A673 (cell line): ENCODE measurements around the gene GABARAP. TPM values are rescaled to one million over a fixed set of nuclear protein-coding genes. Genes with fewer than 3 reads are reported as not detected.
A peak's percentile ranks its signal among the peaks of the same experiment; 100 is the strongest.

Experiments used
- BruUV-seq: library from RNA; stranded (reverse); fragments of 400-500 nt; replicated peaks from 2 replicates; lab custom pipeline; 2021; lab: Mats Ljungman, UMichigan
- CTCF ChIA-PET: fragments of 300-600 bp; sonication (Branson Sonifier 250); formaldehyde crosslinking; loops from one replicate; lab custom pipeline; 2022; ENCODE audit warnings: antibody characterized with exemption; lab: Charles Lee
- POLR2A ChIA-PET: fragments of 300-600 bp; sonication (Branson Sonifier 250); formaldehyde crosslinking; loops from one replicate; lab custom pipeline; 2022; ENCODE audit warnings: antibody characterized with exemption; ENCODE audit not compliant: low non-redundant PET; lab: Charles Lee
- DNase-seq: peaks from one replicate; pipeline ENCODE4 v3.0.0-alpha.2; 2015; ENCODE audit warnings: low spot score
- H3K27ac ChIP-seq: fragments of 200-600 bp; sonication (generic); 2 replicates; pipeline ENCODE4 v1.5.1; 2016; ENCODE audit warnings: mixed run types, low read depth, mild to moderate bottlenecking, mixed read lengths, antibody characterized with exemption, low read length; ENCODE audit not compliant: poor library complexity, severe bottlenecking
- H3K27me3 ChIP-seq: fragments of 200-600 bp; sonication (generic); replicated peaks from 2 replicates; pipeline ENCODE4 v1.6.1; 2017; ENCODE audit warnings: mixed run types, low read depth, mild to moderate bottlenecking, mixed read lengths, antibody characterized with exemption, low read length; ENCODE audit not compliant: insufficient read depth, poor library complexity
- H3K36me3 ChIP-seq: fragments of 200-600 bp; sonication (generic); 2 replicates; pipeline ENCODE4 v1.6.1; 2016; ENCODE audit warnings: mixed run types, mild to moderate bottlenecking, mixed read lengths, antibody characterized with exemption, low read length; ENCODE audit not compliant: insufficient read depth, poor library complexity, severe bottlenecking
- H3K4me1 ChIP-seq: fragments of 200-600 bp; sonication (generic); 2 replicates; pipeline ENCODE4 v1.6.1; 2017; ENCODE audit warnings: mixed run types, mild to moderate bottlenecking, mixed read lengths, antibody characterized with exemption, low read length; ENCODE audit not compliant: insufficient read depth, poor library complexity, severe bottlenecking
- H3K4me3 ChIP-seq: fragments of 200-600 bp; sonication (generic); 2 replicates; pipeline ENCODE4 v1.5.1; 2016; ENCODE audit warnings: low read depth, mixed run types, mild to moderate bottlenecking, mixed read lengths, low read length; ENCODE audit not compliant: poor library complexity, severe bottlenecking
- H3K9me3 ChIP-seq: fragments of 200-600 bp; sonication (generic); 2 replicates; pipeline ENCODE4 v1.6.1; 2016; ENCODE audit warnings: mixed run types, low read depth, mild to moderate bottlenecking, mixed read lengths, antibody characterized with exemption, low read length; ENCODE audit not compliant: poor library complexity, severe bottlenecking
- CTCF ChIP-seq: fragments of 300-800, 200-600 bp; sonication (generic); conservative IDR thresholded peaks from 2 replicates; pipeline ENCODE4 v1.5.1; 2017; ENCODE audit warnings: low read depth, mild to moderate bottlenecking, antibody characterized with exemption, low read length, moderate library complexity, mixed read lengths
- EZH2 ChIP-seq: fragments of 200-600 bp; sonication (generic); IDR thresholded peaks from 2 replicates; pipeline ENCODE4 v1.6.1; 2017; ENCODE audit warnings: borderline replicate concordance, low read depth, mild to moderate bottlenecking, mixed read lengths, antibody characterized with exemption, low read length; ENCODE audit not compliant: poor library complexity, severe bottlenecking
- intact Hi-C: fragments of 100-400 bp; cut with micrococcal nuclease; formaldehyde crosslinking; loops from one replicate; pipeline ENCODE4 v1.10.0; 2022; ENCODE audit not compliant: unreplicated experiment
- total RNA-seq: library from RNA; stranded (reverse); gene quantifications from 2 replicates; pipeline ENCODE4 v1.2.3, GENCODE V29; 2021

GABARAP gene
- total RNA-seq, 1 experiment from 2014 or later, result 296 TPM

- DNase-seq, result no peak
- no peaks in the 10 kb centered on the region for H3K27me3 ChIP-seq
- intact Hi-C loops, result loop anchor here (1.0 to 5.0 kb wide), 2 partner anchors 8 to 56 kb away; partner anchors contain the start of gene EIF5A
- peak overlapping the region; percentile 74 for H3K4me3 ChIP-seq
- H3K36me3 ChIP-seq, result peaks cover 31% of the 10 kb centered on the region
- peaks cover 17% of the 10 kb centered on the region for H3K4me1 ChIP-seq
- ChIA-PET CTCF (no interaction called here), POLR2A (interaction anchor here (0.6 kb wide), 3 partner anchors 9 to 233 kb away, joined by 3 to 5 read pairs (median 3); partner anchors contain the start of gene GABARAP)
- H3K9me3 ChIP-seq, result no peaks in the 10 kb centered on the region
- TF ChIP-seq EZH2 (no peak), CTCF (no peak)
- BruUV-seq, result no TSS peak
- H3K27ac ChIP-seq, result peak overlapping the region; percentile 98
Observed at GRCh38 chr17:7250695-7251627, 8.7 kb upstream of the GABARAP start.

- Histone ChIP-seq H3K27ac (peak overlapping the region; percentile 98), H3K4me1 (peaks cover 17% of the 10 kb centered on the region), H3K36me3 (peaks cover 28% of the 10 kb centered on the region), H3K9me3 (no peaks in the 10 kb centered on the region), H3K4me3 (peak overlapping the region; percentile 74), H3K27me3 (no peaks in the 10 kb centered on the region)
- DNase-seq, result no peak
- TF ChIP-seq EZH2, result no peak
- no peak for TF ChIP-seq CTCF
- intact Hi-C loops, result loop anchor here (5.0 kb wide), 1 partner anchor 57 kb away; the partner anchor contains the start of gene EIF5A
- no TSS peak for BruUV-seq
- POLR2A ChIA-PET, result no interaction called here
- CTCF ChIA-PET, result interaction anchor here (0.6 kb wide), 1 partner anchor 15 kb away, joined by 3 read pairs; no protein-coding TSS in a partner anchor
Observed at GRCh38 chr17:7249830-7250229, 7.6 kb upstream of the GABARAP start.

GRCh38 chr17:7249214-7249613 is 7.0 kb upstream of the GABARAP start:
- H3K9me3 ChIP-seq, result no peaks in the 10 kb centered on the region
- peaks cover 17% of the 10 kb centered on the region for H3K4me1 ChIP-seq
- no peaks in the 10 kb centered on the region for H3K27me3 ChIP-seq
- ChIA-PET CTCF (interaction anchor here (1.2 kb wide), 1 partner anchor 311 kb away, joined by 3 read pairs; no protein-coding TSS in a partner anchor), POLR2A (no interaction called here)
- peak overlapping the region; percentile 47 for H3K27ac ChIP-seq
- DNase-seq, result no peak
- BruUV-seq, result no TSS peak
- intact Hi-C loops, result no loop called here
- H3K36me3 ChIP-seq, result peaks cover 28% of the 10 kb centered on the region
- TF ChIP-seq CTCF (no peak), EZH2 (no peak)
- H3K4me3 ChIP-seq, result no peak overlapping the region
